HL-60/S4 (cell line): ENCODE measurements around the gene RTN4RL1.

Experiments
- in situ Hi-C: fragments of 300-500 bp; cut with MboI; formaldehyde crosslinking; loops from 2 replicates; pipeline ENCODE4 v1.14.3; 2022; ENCODE audit warnings: low sequenced_read_pairs

Gene RTN4RL1

GRCh38 chr17:1958134-1958881 is 66.8 kb downstream of the RTN4RL1 start:
- in situ Hi-C loops, result no loop called here

DNA sequence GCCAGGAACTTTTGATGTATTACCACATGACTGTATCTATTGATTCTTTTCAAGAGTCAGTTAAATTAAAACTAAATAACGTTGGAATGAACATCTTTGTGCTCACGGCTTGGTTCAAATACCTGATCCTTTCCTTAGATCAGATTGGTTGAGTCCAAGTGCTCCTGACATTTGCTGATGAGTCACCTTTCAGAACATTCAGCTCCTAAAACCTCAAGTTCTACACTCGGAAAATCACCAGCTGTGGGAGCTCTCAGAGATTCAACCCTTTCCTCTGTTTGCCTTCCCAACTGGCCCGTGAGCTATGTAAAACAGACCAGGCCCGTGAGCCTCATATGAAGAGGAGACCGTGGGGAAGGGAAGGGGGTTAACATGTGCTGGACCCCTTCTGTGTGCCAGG is 68.1 kb downstream of the RTN4RL1 start:
- in situ Hi-C loops, result no loop called here

GRCh38 chr17:1956134-1956533 is 69.0 kb downstream of the RTN4RL1 start:
- in situ Hi-C loops, result no loop called here

DNA sequence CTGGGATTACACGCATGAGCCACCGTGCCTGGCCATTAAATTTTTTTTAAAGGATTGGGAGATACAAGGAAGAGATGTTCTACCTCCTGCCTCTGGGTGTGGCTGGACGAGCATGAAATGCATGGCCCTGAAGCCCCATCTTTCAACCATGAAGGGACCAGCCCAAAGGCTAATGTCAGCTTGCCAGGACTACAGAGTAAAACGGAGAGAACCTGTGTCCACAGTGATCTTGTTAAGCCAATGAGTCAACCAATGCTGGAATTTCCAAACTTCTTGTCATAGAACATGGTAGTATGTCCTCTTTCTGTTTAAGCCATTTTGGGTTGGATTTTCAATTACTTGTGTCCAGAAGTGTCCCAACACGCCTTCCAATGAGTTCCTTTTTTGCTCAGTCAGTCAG is 71.3 kb downstream of the RTN4RL1 start:
- in situ Hi-C loops, result no loop called here

DNA sequence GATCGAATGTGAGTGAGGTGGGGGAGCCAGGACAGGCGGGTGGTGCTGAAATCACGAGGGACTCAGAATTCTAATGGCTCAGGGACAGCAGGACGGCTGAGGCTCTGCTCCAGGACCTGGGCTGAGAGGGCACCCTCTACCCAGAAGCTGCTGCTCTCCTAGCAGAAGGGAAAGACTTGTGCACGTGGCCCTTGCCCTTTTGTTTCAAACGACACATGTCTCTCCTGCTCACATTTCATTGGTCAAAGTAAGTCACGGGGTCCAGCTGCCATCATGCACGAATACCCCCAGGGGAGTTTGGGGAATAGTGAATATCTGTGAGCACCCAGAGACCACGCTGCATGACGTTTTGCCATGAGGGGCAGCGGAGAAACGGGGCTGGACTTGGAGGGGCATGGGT is 73.2 kb downstream of the RTN4RL1 start:
- in situ Hi-C loops, result no loop called here

GRCh38 chr17:1949754-1950153 is 75.4 kb downstream of the RTN4RL1 start:
- in situ Hi-C loops, result no loop called here

GRCh38 chr17:1948517-1948825 is 76.7 kb downstream of the RTN4RL1 start:
- in situ Hi-C loops, result no loop called here

GRCh38 chr17:1947743-1948516 is 77.2 kb downstream of the RTN4RL1 start:
- in situ Hi-C loops, result no loop called here

DNA sequence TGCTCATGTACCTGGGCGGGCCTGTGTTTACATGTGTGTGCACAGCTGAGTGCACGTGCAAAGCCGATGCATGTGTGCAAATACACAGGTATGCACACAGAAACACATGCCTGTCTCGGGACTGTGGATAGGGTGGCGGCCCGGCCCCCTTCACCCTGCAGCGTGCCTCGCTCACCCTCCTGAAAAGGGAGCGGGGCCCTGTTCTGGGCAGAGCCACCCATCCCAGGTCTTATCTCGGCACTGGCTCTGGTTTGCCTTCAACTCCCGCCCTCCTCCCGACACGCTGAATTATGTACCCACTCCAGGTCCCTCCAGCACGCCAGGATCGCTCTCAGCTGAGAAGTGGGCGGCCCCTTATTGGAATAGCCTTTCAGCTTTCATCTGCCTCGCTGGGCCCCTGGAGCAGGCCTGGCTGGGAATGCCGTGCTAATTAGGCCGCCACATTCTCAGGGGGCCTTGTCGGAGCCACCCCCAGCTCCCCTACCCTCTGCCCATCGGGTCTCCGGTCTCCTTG is 77.8 kb downstream of the RTN4RL1 start:
- in situ Hi-C loops, result no loop called here

GRCh38 chr17:1946021-1946932 is 78.9 kb downstream of the RTN4RL1 start:
- in situ Hi-C loops, result no loop called here

DNA sequence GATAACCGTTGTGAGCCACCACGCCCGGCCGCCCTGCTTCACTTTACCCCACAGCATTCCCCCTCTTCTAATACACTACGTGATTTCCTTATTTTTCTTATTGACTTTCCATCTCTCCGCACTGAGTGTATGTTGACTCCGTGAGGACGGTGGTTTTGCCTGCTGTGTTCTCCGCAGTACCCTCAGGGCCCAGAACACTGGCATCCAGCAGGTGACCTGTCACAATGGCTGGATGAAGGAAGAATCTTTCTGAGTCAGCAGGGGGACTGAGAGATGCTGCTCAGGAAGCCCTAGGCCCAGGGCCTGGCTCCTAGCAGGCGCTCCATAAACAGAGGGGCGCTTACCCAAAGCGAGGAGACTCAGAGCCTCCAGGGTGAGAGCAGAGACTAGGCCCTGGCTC is 79.5 kb downstream of the RTN4RL1 start:
- in situ Hi-C loops, result no loop called here

GRCh38 chr17:1943436-1943831 is 81.7 kb downstream of the RTN4RL1 start:
- in situ Hi-C loops, result no loop called here

- in situ Hi-C loops, result no loop called here
Measured at GRCh38 chr17:1942666-1943435, 82.3 kb downstream of the RTN4RL1 start.

DNA sequence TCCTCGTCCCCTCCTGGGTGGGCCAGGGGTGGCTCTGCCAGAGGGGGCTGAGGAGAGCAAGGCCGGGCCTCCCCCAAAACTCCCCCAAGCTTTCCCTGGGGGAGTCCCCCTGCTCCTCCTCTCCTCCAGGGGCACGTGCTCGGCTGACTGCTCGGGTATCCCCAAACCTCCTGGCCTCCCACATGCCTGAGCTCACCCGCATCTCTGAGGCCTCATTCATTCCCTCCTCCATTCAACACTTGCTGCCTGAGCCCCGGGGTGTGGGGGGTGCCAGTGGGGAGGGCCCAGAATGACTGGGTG is 83.1 kb downstream of the RTN4RL1 start:
- in situ Hi-C loops, result no loop called here

GRCh38 chr17:1941272-1942065 is 83.7 kb downstream of the RTN4RL1 start:
- in situ Hi-C loops, result no loop called here

DNA sequence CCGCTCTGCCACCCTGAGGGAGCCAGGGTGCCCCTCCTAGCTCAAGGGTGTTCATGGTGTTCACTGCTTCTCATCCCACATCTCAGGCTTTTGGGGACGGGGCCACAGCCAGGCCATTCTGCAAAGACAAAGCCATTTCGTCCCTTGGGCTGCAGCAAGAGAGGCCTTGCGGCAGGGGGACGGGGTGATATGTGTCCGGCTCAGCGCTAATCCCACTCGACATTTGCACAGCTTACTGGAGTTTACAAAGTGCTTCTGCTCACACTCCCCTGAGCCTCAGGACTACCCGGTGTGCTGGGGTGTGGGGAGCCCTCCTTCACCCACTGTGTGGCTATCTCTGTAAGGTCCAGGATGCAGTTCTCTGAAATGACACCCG is 84.3 kb downstream of the RTN4RL1 start:
- in situ Hi-C loops, result no loop called here

- in situ Hi-C loops, result no loop called here
Measured at GRCh38 chr17:1939981-1940809, 84.9 kb downstream of the RTN4RL1 start.

DNA sequence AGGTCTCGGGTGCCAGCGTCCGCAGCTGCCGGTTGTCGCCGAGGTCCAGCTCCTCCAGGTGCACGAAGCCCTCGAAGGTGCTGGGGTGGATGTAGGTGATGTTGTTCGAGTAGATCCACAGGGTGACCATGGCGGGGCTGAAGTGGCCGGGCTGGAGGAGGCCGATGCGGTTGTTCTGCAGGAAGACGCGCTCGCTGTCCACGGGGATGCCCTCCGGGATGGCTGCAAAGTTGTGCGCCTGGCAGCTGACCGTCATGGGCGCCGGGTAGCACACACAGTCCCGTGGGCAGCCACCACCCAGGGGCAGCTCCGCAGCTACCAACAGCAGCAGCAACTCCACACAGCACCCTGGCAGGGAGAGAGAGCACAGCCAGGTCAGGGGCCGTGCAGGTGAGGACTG is 87.7 kb downstream of the RTN4RL1 start:
- in situ Hi-C loops, result no loop called here

GRCh38 chr17:1936766-1937165 is 88.4 kb downstream of the RTN4RL1 start:
- in situ Hi-C loops, result no loop called here
